Measurements from ENCODE around the gene CDCA5.
A peak's percentile ranks its signal among the peaks of the same experiment; 100 is the strongest.

DNA sequence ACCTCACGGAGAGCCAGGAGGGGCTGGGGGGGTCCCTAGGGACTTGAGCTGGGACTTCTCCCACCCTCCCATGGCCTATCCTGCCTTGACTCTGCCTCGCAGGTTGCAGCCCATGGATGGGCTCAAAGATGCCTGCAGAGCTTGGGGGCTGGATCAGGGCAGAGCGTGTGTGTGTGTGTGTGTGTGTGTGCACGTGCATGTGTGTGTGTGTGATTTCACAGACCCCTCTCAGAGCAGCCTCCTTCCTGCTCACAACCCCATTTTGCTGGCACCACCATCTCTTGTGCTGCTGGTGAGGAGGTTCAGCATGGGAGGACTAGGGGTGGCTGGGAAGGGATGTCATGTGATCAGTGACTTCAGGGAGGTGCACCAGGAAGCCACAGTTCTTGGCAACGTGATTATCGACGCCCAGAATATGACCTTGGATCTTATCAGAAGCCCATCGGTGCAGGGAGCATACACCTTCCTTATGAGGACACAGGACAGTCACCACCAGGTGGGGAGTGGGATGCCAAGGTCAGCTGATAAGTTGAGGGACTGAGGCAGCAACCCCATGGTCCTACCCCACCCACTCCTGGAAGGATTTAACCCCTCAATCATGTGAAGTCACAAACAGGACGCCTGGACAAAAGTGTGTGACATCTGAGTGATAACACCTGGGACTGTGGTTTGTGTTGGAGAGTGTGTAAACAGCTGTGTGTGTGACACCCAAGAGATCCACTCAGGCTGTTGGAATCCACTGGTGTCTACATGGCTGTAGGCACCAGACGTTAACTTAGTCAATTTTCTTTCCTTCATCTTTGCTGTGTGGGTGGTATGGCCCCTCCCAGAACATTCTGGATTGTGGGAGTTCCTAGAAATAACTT is 23.6 kb downstream of the CDCA5 start:
- TF ChIP-seq, protein P1, sequence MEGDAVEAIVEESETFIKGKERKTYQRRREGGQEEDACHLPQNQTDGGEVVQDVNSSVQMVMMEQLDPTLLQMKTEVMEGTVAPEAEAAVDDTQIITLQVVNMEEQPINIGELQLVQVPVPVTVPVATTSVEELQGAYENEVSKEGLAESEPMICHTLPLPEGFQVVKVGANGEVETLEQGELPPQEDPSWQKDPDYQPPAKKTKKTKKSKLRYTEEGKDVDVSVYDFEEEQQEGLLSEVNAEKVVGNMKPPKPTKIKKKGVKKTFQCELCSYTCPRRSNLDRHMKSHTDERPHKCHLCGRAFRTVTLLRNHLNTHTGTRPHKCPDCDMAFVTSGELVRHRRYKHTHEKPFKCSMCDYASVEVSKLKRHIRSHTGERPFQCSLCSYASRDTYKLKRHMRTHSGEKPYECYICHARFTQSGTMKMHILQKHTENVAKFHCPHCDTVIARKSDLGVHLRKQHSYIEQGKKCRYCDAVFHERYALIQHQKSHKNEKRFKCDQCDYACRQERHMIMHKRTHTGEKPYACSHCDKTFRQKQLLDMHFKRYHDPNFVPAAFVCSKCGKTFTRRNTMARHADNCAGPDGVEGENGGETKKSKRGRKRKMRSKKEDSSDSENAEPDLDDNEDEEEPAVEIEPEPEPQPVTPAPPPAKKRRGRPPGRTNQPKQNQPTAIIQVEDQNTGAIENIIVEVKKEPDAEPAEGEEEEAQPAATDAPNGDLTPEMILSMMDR (IDR thresholded peaks at IDR 0.05) = peak in 3 of 6 experiments; percentile 12 to 29 (median 22)
- peak in 1 of 2 donors; percentile 32 for TF ChIP-seq POLR2A (IDR thresholded peaks at IDR 0.05)

All from Peyer's patch (tissue), 4 donors.